DMS53 treated with DMSO at 0.1 percent for 48 hours (cell line): ENCODE measurements around the gene SMG6.
"Not testable (repeated sequence)": the region's sequence is repeated elsewhere in the genome, so short reads cannot be mapped to it uniquely, and the experiment has no call there.

Experiments
- DNase-seq: peaks from one replicate; lab custom pipeline; 2025; ENCODE audit not compliant: unreplicated experiment; lab: John Stamatoyannopoulos, UW

The SMG6 gene

GRCh38 chr17:2303204-2304188 is at the start of gene SMG6, which contains the start of gene SRR:
SMG6 (minus strand) TSS chr17:2303785; CDS start chr17:2303720, 65 bp downstream.
SRR (plus strand) TSS chr17:2303950; CDS start chr17:2315561, 11,611 bp downstream.
- DNase-seq: peak; percentile 60

- no peak for DNase-seq
These were observed 47.7 kb upstream of the SMG6 start for GRCh38 chr17:2351269-2351668.

GRCh38 chr17:2347805-2348685 is 44.5 kb upstream of the SMG6 start:
- DNase-seq: peak; percentile 83

DNA sequence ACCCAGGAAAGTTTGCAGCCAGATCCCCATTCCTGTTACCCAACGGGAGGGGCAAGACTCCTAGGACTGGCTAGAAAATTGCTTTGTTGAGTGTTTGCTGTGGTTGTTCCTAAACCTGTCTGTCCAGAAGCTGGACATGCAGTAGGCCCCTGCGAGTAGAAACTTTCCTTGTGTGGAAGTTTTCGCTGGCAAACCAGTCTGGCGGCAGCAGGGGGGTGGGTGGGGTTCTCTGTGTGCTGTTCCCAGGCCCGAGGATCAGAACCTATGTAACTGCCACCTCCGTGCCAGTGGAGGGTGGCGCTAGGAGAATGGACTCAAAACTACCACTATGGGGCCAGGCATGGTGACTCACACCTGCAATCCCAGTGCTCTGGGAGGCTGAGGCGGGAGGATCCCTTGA is 42.9 kb upstream of the SMG6 start:
- DNase-seq: no peak

DNA sequence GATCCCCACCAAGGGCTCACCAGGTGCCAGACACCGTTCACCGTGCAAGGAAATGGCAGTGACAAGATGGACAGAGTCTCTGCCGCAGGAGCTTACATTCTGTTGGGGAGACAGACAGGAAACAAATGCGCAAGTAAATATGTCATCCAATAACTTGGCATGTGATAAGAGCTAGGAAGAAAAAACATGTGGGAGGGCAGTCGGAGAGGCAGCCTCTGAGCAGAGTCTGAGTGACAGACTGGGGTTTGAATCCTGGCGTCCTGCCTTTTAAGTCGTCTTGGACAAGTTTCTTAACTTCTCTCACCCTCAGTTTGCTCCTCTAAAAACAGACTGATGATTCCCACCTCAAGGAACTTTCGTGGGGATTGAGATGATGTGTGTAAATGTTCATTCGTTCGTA is 40.9 kb upstream of the SMG6 start:
- DNase-seq: no peak

- no peak for DNase-seq
These were observed 39.8 kb upstream of the SMG6 start for GRCh38 chr17:2343421-2343820.

GRCh38 chr17:2338315-2338657 is 34.7 kb upstream of the SMG6 start:
- DNase-seq: no peak

GRCh38 chr17:2337544-2338314 is 34.1 kb upstream of the SMG6 start:
- DNase-seq: no peak

GRCh38 chr17:2336852-2337543 is 33.4 kb upstream of the SMG6 start, which contains the start of gene SGSM2:
SGSM2 (plus strand) TSS chr17:2337501; CDS start chr17:2337689, 188 bp downstream.
- no peak for DNase-seq

GRCh38 chr17:2336215-2336851 is 32.7 kb upstream of the SMG6 start, which contains the start of gene TSR1:
TSR1 (minus strand) TSS chr17:2336457; CDS start chr17:2336427, 30 bp downstream.
- peak; percentile 76 for DNase-seq

GRCh38 chr17:2335726-2336214 is 32.2 kb upstream of the SMG6 start:
- no peak for DNase-seq

GRCh38 chr17:2331303-2331702 is 27.7 kb upstream of the SMG6 start:
- no peak for DNase-seq

GRCh38 chr17:2323629-2324314 is 20.2 kb upstream of the SMG6 start:
- DNase-seq: no peak

- DNase-seq: no peak
These were observed 17.8 kb upstream of the SMG6 start for GRCh38 chr17:2321399-2321798.

DNA sequence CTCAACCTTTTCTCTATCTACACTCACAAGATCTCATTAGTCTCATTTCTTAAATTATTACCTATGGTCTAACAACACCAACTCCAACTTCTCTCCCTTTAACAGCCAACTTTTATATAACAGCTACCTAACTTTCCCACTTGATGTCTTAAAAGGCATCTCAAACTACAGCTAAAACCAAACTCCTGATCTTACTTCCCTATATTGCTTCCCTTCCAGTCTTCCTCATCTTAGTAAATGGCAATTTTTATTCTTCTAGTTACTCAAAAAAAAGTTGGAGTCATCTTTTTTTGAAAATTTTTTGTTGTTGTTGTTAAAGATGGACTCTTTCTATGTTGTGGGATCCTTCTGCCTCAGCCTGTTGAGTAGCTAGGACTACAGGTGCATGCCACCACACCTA is 15.5 kb upstream of the SMG6 start:
- DNase-seq: no peak

DNA sequence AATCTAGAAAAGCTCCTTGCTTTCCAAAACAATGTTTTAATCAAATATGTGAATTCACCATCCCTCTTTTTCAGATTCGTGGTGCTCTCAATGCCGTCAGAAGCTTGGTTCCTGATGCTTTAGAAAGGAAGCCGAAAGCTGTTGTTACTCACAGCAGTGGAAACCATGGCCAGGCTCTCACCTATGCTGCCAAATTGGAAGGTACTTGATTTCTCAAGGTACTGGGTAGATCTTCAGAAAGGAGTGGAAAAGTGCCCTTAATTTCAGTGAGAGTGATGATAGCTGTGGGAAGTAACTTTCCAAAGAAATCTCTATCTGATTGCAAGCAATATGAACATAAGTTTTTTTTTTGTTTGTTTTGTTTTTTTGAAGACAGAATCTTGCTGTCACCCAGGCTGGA is 14.2 kb upstream of the SMG6 start:
- no peak for DNase-seq

DNA sequence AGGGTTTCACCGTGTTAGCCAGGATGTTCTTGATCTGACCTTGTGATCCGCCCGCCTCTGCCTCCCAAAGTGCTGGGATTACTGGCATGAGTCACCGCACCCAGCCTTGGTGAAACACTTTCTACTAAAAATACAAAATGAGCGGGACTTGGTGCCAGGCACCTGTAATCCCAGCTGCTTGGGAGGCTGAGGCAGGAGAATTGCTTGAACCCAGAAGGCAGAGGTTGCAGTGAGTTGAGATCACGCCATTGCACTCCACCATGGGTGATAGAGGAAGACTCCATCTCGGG is 13.3 kb upstream of the SMG6 start:
- not testable (repeated sequence) for DNase-seq

DNA sequence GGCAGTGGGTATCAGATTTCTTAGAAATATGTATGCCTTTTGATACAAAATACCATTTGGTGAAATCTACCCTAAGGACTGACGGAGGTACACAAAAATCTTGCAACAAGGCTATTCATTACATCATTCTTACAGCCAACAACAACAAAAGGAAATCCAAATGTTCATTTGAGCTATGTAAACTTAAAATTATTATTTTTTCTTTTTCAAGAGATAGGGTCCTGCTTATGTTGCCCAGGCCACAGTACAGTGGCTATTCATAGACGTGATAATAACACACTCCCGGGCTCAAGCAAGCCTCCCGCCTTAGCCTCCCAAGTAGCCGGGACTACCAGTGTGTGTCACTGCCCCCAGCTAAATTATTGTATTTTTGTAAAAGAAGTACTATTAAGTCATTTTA is 9.2 kb upstream of the SMG6 start:
- no peak for DNase-seq
